Fibroblast of mammary gland (primary cell): ENCODE data around the gene SNCAIP.
"Not testable (repeated sequence)": the region's sequence is repeated elsewhere in the genome, so short reads cannot be mapped to it uniquely, and the experiment has no call there.

ENCODE experiments used
- DNase-seq: peaks from one replicate; pipeline ENCODE4 v3.0.0-alpha.2; 2010; ENCODE audit warnings: low read depth
- H3K4me3 ChIP-seq: 2 replicates; pipeline ENCODE4 v1.5.1; 2011; ENCODE audit warnings: low read depth, mild to moderate bottlenecking, low read length, moderate library complexity; ENCODE audit not compliant: control insufficient read depth
- CTCF ChIP-seq: conservative IDR thresholded peaks from 2 replicates; pipeline ENCODE4 v1.5.1; 2011; ENCODE audit warnings: low read depth, low read length, inconsistent platforms; ENCODE audit not compliant: control insufficient read depth, insufficient read depth

The SNCAIP gene

GRCh38 chr5:122351416-122352157 lies 39.5 kb downstream of the SNCAIP start:
- H3K4me3 ChIP-seq = no peak overlapping the region
- peak; percentile 74 for DNase-seq
- no peak for TF ChIP-seq CTCF

- DNase-seq = peak; percentile 82
- TF ChIP-seq CTCF = no peak
- H3K4me3 ChIP-seq = no peak overlapping the region
Observed at GRCh38 chr5:122352331-122352730, 40.3 kb downstream of the SNCAIP start.

DNA sequence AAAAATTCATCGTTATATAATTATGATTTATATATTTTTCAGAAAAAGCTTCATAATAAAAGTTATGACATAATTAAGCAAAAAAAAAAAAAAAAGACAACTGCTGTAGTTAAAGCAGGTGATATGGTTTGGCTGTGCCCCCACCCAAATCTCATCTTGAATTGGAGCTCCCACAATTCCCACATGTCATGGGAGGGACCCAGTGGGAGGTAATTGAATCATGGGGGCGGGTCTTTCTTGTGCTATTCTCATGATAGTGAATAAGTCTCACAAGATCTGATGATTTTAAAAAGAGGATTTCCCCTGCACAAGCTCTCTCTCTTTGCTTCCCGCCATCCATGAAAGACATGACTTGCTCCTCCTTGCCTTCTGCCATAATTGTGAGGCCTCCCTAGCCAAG lies 41.3 kb downstream of the SNCAIP start:
- DNase-seq, H3K4me3 ChIP-seq: not testable (repeated sequence)

GRCh38 chr5:122354293-122354692 lies 42.3 kb downstream of the SNCAIP start:
- H3K4me3 ChIP-seq = no peak overlapping the region
- DNase-seq = no peak
- no peak for TF ChIP-seq CTCF

DNA sequence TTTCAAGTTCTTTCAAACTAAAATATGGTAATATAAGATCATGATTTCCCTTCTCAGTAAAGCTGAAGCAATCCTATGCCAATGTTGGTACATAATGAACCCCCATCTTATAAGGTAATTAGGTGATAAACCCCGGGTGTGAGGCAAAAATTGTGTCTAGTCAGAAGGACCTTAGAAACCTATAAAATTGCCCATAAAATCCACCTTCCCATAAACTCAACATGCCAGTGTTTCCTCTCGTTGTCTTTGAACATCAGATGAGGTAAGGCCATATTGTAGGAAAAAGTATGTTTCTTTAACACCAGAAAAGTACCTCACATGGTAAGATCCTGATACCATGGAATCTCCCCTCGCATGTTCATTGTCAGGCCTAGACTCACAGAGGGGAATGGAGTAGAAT lies 43.3 kb downstream of the SNCAIP start:
- no peak for DNase-seq
- H3K4me3 ChIP-seq = no peak overlapping the region
- no peak for TF ChIP-seq CTCF

- no peak for DNase-seq
- TF ChIP-seq CTCF = no peak
- H3K4me3 ChIP-seq = no peak overlapping the region
Observed at GRCh38 chr5:122356855-122357254, 44.8 kb downstream of the SNCAIP start.

DNA sequence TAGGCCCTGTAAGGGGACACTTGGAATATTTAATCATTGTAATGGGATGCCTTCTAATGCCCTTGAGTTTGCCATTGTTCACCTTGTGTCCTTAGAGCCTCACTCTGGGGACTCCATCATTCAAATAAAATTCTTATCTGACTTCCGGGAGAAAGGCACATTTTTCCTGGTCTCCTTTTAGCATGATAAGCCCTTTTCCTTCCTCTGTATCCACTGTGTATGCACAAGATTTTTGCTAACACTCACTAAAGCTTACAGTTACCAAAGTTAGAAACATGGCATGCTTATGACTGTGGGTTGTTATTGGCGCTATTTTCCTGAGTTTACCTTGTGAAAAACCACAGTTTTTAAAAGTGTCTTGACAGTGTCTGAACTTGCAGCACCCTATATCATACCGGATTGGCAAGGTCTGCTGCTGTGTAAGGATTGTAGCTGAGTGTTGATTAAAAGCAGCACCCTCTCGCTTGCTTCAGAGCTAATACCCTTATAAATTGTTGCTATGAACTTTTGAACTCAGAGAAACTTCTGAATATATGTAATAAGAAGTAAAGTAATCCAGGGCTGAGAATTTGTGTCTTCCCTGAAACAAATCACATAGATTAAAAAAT lies 46.4 kb downstream of the SNCAIP start:
- no peak for TF ChIP-seq CTCF
- no peak overlapping the region for H3K4me3 ChIP-seq
- no peak for DNase-seq
